ENCODE data around the gene LAS1L.
"Not testable (repeated sequence)": the region's sequence is repeated elsewhere in the genome, so short reads cannot be mapped to it uniquely, and the experiment has no call there.

The LAS1L gene

GRCh38 chrX:65534450-65535292 lies at the start of gene LAS1L:
TSS of gene LAS1L (minus strand) at chrX:65534787. CDS start at chrX:65534715, 72 bp downstream.
- peak; percentile 95 for DNase-seq

- no peak for DNase-seq
Measured at GRCh38 chrX:65582450-65583082, 48.0 kb upstream of the LAS1L start.

- peak; percentile 50 for DNase-seq
Measured at GRCh38 chrX:65581661-65582339, 47.2 kb upstream of the LAS1L start.

- no peak for DNase-seq
Measured at GRCh38 chrX:65578346-65578745, 43.8 kb upstream of the LAS1L start.

- DNase-seq: no peak
Measured at GRCh38 chrX:65576160-65576559, 41.6 kb upstream of the LAS1L start.

DNA sequence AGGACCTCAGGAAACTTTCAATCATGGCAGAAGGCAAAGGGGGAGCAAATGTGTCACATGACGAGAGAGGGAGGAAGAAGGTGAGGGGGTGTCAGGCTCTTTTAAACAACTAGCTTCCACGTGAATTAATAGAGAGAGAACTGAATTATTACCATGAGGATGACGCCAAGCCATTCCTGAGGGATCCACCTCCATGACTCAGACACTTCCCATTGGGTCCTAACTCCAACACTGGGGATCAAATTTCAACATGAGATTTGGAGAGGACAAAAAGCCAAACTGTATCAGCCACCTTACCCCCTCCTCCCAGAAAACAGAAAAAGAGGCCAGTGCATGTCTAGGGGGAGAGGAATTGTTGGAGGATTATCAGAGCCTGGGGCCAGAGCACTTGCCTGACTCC lies 40.4 kb upstream of the LAS1L start:
- no peak for DNase-seq

DNA sequence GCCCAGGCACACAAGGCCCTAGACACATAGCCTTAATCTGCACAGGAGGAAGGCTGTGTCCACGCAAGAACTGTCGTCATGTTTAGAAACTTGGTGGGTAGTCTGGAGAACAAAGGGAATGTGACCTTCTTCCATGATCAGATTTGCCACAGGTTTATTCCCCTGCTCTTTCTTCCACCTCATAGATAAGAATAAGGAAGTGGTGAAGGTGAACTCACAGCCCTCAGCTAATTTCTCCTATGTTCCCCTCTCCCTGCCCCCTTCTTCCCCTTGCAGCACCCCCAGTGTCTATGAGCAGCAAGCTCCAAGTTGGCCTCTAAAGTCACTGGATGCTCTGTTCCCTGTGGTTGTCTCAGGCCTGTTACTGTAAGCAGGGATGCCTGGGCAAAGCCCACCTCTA lies 39.8 kb upstream of the LAS1L start:
- DNase-seq: no peak

DNA sequence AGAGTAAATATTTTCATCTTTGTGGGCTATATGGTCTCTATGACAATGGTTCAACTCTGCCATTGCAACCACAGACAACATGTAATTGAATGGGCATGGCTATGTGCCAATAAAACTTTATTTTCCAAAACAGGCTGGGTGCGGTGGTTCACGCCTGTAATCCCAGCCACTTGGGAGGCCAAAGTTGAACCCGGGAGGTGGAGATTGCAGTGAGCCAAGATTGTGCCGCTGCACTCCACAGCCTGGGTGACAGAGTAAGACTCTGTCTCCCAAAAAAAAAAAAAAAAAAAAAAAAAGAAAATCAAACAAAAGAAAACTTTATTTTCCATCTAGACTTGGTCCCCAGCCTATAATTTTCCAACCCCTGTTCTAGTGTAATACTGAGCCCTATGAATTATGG lies 38.4 kb upstream of the LAS1L start:
- DNase-seq: no peak

GRCh38 chrX:65562850-65563249 lies 28.3 kb upstream of the LAS1L start:
- DNase-seq: not testable (repeated sequence)

DNA sequence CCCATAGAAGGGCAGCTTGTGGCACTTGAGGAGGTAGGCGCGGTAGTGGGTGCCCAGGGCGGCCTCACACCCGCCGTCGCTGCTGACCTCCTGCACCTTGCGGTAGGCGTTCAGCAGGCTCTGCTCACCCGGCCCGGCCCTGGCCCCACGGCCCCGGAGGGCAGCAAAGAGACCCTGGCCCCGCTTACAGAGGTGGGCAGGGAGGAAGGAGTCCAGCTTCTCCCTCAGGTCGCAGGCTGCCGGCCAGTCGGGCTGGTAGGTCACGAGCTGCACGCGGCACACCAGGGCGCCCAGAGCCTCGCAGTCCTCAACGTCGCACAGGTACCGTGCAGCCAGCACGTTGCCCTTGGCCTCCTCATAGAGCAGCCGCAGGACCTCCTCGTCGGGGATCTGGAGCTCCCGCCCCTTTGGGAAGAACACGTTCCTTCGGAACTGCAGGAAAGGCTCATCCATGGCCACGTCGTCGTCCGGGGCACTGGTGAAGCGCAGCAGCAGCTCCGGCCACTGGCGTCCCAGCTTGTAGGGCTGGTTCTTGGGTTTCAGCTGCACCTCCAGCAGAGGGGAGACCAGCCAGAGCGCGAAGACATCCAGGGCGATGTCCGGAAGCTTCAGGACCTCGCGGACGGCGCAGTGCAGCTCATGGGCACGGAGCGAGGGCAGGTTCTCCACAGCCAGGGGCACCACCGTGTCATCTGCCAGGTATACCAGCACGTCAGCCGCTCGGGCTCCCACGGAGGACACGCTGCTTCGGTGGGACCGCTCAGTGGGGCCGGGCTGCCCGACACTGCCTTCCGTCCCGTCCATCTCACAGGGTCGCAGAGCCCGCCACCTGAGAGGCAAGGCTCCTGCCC lies 17.1 kb upstream of the LAS1L start:
- no peak for DNase-seq

GRCh38 chrX:65551086-65551485 lies 16.5 kb upstream of the LAS1L start:
- no peak for DNase-seq

GRCh38 chrX:65545456-65545855 lies 10.9 kb upstream of the LAS1L start:
- DNase-seq: no peak

DNA sequence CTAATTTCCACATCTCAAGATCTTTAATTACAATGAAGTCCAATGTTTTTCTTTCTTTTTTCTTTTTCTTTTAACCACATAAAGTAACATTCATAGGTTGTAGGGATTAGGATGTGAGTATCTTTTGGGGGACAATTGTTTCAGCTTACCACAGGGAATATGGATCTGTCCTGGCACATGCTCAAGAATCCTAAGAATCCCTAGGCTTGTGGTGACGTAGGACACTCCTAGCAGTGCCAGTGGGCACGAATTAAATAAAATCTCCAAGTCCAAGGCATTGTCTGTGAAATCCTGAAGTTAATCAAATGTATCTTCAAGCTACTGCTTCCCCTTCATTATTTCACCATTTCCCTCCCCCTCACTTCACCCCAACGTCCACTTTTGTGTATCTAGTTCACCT lies 2.6 kb upstream of the LAS1L start:
- DNase-seq: no peak

GRCh38 chrX:65536291-65536690 lies 1.7 kb upstream of the LAS1L start:
- no peak for DNase-seq

- DNase-seq: no peak
Measured at GRCh38 chrX:65532016-65532415, 2.6 kb downstream of the LAS1L start.

- DNase-seq: no peak
Measured at GRCh38 chrX:65528705-65529340, 5.8 kb downstream of the LAS1L start.

GRCh38 chrX:65528293-65528692 lies 6.3 kb downstream of the LAS1L start:
- DNase-seq: no peak

GRCh38 chrX:65524139-65524538 lies 10.4 kb downstream of the LAS1L start:
- no peak for DNase-seq

GRCh38 chrX:65522739-65523372 lies 11.7 kb downstream of the LAS1L start:
- DNase-seq: peak; percentile 79

GRCh38 chrX:65519530-65519929 lies 15.1 kb downstream of the LAS1L start:
- not testable (repeated sequence) for DNase-seq

DNA sequence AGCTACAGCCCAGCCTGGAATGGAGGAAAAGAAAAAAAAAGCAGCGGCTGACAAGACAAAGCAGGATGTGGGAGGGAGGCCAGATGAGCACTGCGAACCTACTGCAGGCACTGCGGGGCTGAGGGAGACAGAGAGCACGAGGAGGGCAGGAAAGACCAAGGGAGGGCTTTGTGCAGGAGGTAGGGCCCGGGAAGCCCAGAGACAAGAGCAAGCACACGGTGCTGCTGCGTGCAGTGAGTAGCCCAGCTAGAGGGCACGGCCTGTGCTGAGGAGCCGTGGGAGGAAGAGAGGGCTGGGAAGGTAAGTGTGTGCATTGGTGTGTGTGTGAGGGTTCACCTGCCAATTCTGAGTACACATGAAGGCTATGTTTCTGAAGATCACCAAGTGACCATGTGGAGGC lies 15.6 kb downstream of the LAS1L start:
- DNase-seq: not testable (repeated sequence)

- no peak for DNase-seq
Measured at GRCh38 chrX:65517923-65518322, 16.7 kb downstream of the LAS1L start.
